B cell (primary cell): Measurements from ENCODE around the gene SIDT2. TPM values are rescaled to one million over a fixed set of nuclear protein-coding genes. Genes with fewer than 3 reads are reported as not detected.

ENCODE experiments used
- ATAC-seq: fragments of 200-7000 bp; cut with Tn5 transposase; one replicate; pipeline ENCODE4 v1.10.0; 2021; ENCODE audit warnings: low read depth, mild to moderate bottlenecking, moderate number of reproducible peaks, moderate library complexity
- CTCF ChIA-PET: fragments of 350-600 bp; sonication (Branson Sonifier 250); formaldehyde crosslinking; loops from one replicate; lab custom pipeline; 2021; ENCODE audit warnings: antibody characterized with exemption, inconsistent platforms; lab: Charles Lee
- POLR2A ChIA-PET: fragments of 350-600 bp; sonication (Branson Sonifier 250); formaldehyde crosslinking; loops from one replicate; lab custom pipeline; 2021; ENCODE audit warnings: antibody characterized with exemption; lab: Charles Lee
- DNase-seq: peaks from one replicate; pipeline ENCODE4 v3.0.0; 2013
- H2AFZ ChIP-seq: 2 replicates; pipeline ENCODE4 v1.6.1; 2012; ENCODE audit warnings: mild to moderate bottlenecking, low read depth, low read length; ENCODE audit not compliant: insufficient read depth, poor library complexity, severe bottlenecking
- H3K27ac ChIP-seq, 2 donors: 1 replicate in 1 of 2; 2 replicates in 1 of 2; pipeline ENCODE4 v1.5.1; 2012 to 2013; ENCODE audit warnings: low read length in 2 of 2, mild to moderate bottlenecking in 2 of 2, moderate library complexity in 1 of 2
- H3K27me3 ChIP-seq, 4 experiments: fragments of 200-600 bp in 1 of 4; sonication (generic) in 1 of 4; replicated peaks in 1 of 4; 1 replicate in 2 of 4; 2 replicates in 2 of 4; pipeline versions ENCODE4 v1.6.1 to v1.7.0; 2013 to 2016; ENCODE audit warnings: low read length in 3 of 4, mild to moderate bottlenecking in 2 of 4, mixed read lengths in 1 of 4, moderate library complexity in 1 of 4; ENCODE audit not compliant: insufficient read depth in 4 of 4, control insufficient read depth in 3 of 4; ENCODE audit errors: control extremely low read depth in 1 of 4
- H3K36me3 ChIP-seq, 2 experiments: replicated peaks in 1 of 2; 1 replicate in 1 of 2; 2 replicates in 1 of 2; pipeline versions ENCODE4 v1.6.1 to v1.7.1; 2013; ENCODE audit warnings: low read length in 1 of 2; ENCODE audit not compliant: insufficient read depth in 2 of 2, control insufficient read depth in 1 of 2; ENCODE audit errors: control extremely low read depth in 1 of 2, extremely low read depth in 1 of 2
- H3K4me1 ChIP-seq, 2 donors: fragments of 200-600 bp in 1 of 2; sonication (generic) in 1 of 2; 1 replicate in 1 of 2; 2 replicates in 1 of 2; pipeline versions ENCODE4 v1.5.1 to v1.6.1; 2013 to 2017; ENCODE audit warnings: low read length in 2 of 2; ENCODE audit not compliant: control insufficient read depth in 2 of 2, insufficient read depth in 2 of 2
- H3K4me2 ChIP-seq: replicated peaks from 2 replicates; pipeline ENCODE3; 2012; ENCODE audit warnings: mild to moderate bottlenecking, low read depth, low read length; ENCODE audit not compliant: poor library complexity, severe bottlenecking
- H3K4me3 ChIP-seq, 5 experiments: fragments of 200-600 bp in 1 of 5; sonication (generic) in 1 of 5; 1 replicate in 3 of 5; 2 replicates in 2 of 5; pipeline versions ENCODE4 v1.5.1 to v1.7.0; 2011 to 2016; ENCODE audit warnings: low read length in 4 of 5, mild to moderate bottlenecking in 4 of 5, low read depth in 2 of 5, control low read depth in 1 of 5, moderate library complexity in 1 of 5; ENCODE audit not compliant: insufficient read depth in 1 of 5; ENCODE audit errors: control extremely low read depth in 1 of 5, extremely low read depth in 1 of 5
- H3K79me2 ChIP-seq: fragments of 200-600 bp; sonication (generic); one replicate; pipeline ENCODE4 v1.6.0; 2016; ENCODE audit warnings: low read length; ENCODE audit not compliant: control insufficient read depth, insufficient read depth
- H3K9ac ChIP-seq: fragments of 200-600 bp; sonication (generic); 2 replicates; pipeline ENCODE4 v1.6.1; 2017; ENCODE audit warnings: mild to moderate bottlenecking, low read length, moderate library complexity
- H3K9me3 ChIP-seq, 3 donors: one replicate each; pipeline versions ENCODE4 v1.6.1 to v1.7.1; 2013; ENCODE audit warnings: low read length in 2 of 3; ENCODE audit not compliant: control insufficient read depth in 2 of 3, insufficient read depth in 1 of 3; ENCODE audit errors: control extremely low read depth in 1 of 3
- H4K20me1 ChIP-seq: 2 replicates; pipeline ENCODE4 v1.6.0; 2012; ENCODE audit warnings: mild to moderate bottlenecking, low read length; ENCODE audit not compliant: insufficient read depth, control insufficient read depth, poor library complexity, severe bottlenecking
- H3K27ac Mint-ChIP-seq: one replicate; pipeline ENCODE4 v1.8.0; 2021; ENCODE audit warnings: mixed read lengths
- H3K27me3 Mint-ChIP-seq: one replicate; pipeline ENCODE4 v1.8.0; 2021; ENCODE audit warnings: mixed read lengths
- H3K4me1 Mint-ChIP-seq: one replicate; pipeline ENCODE4 v1.8.0; 2021; ENCODE audit warnings: mixed read lengths
- H3K4me3 Mint-ChIP-seq: one replicate; pipeline ENCODE4 v1.8.0; 2021; ENCODE audit warnings: mixed read lengths
- H3K9me3 Mint-ChIP-seq: one replicate; pipeline ENCODE4 v1.8.0; 2022; ENCODE audit warnings: mixed read lengths; ENCODE audit not compliant: insufficient read depth
- EZH2 ChIP-seq: IDR thresholded peaks from 2 replicates; pipeline ENCODE4 v1.6.1; 2012; ENCODE audit warnings: borderline replicate concordance, low read depth, mild to moderate bottlenecking, moderate library complexity, low read length; ENCODE audit not compliant: insufficient read depth, poor library complexity, severe bottlenecking
- WGBS: methylation state at CpG from one replicate; pipeline ENCODE4 v1.1.5; 2013; ENCODE audit warnings: missing lambda C conversion rate; ENCODE audit not compliant: insufficient coverage; 5-methylcytosine and 5-hydroxymethylcytosine counted together
- intact Hi-C: fragments of 100-400 bp; cut with micrococcal nuclease; formaldehyde crosslinking; loops from one replicate; pipeline ENCODE4 v1.10.0; 2022
- polyA plus RNA-seq: library from polyadenylated mRNA; depleted of rRNA; stranded (reverse); fragments of >200 nt; gene quantifications from 2 replicates; pipeline ENCODE4 v1.2.3, GENCODE V29; 2012
- total RNA-seq, 2 donors: library from RNA; stranded (reverse); fragments of 120-200 nt in 1 of 2; gene quantifications; 1 replicate in 1 of 2; 2 replicates in 1 of 2; pipeline versions ENCODE4 v1.2.3 to v1.2.4, GENCODE V29; 2013 to 2022
- TF ChIP-seq, protein P1 (sequence below): fragments of 200-600 bp; IDR thresholded peaks from one replicate; pipeline ENCODE4 v1.8.0; 2022; ENCODE audit warnings: antibody characterized with exemption, mild to moderate bottlenecking

Gene SIDT2
- total and polyA plus RNA-seq, 2 donors (not counting 1 experiment from before 2014, with no cell fraction given): 78.9 to 241 TPM

DNA sequence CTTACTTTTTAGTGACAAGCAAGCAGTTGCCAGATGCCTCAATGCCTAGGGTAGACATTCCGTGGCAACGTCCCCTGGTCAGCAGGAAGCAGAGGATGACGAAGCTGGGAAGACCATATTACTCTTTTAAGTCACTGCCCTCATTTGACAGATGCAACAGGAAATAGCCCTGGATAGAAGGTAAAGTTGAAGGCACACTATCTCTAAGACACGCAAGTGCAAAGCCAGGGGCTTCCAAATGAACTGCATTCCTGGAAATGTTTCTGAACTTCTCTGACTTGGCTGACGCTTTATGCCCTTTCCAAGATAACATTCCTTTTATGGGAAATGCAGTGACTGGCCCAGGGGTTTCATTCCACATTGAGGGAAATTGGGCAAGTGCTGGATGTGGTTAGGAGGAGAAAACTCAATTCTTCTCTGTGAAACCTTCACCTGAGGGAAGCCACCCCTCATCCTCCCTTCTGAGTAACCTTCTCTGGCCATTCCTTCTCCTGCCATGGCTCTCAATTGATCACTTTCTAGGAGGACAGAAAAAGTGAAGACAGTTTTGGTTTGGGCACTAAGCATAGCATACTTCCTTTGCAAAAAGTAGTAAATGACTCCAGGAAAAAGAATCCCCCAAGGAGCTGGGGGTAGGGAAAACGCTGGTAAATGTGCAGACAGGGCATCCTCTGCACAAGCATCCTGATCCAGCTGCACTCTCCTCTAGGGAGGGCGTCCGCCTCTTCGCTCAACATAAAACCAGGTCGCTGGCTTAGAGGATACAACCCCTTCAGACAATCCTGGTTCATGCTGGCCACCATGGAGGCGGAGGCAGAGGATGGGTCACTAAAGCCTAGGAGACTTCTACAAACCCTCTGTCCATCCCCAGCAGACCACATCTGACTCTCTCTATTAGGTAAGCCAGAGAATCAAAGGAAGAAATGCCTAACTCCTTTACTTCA is 38.9 kb downstream of the SIDT2 start:
- Mint-ChIP-seq H3K9me3 (no peaks in the 10 kb centered on the region), H3K4me3 (no peak overlapping the region), H3K4me1 (peaks cover 4% of the 10 kb centered on the region), H3K27ac (peak overlapping the region; percentile 41), H3K27me3 (no peaks in the 10 kb centered on the region)
- ATAC-seq: no peak
- H3K79me2 ChIP-seq: peaks cover 39% of the 10 kb centered on the region
- H3K9ac ChIP-seq: no peak overlapping the region
- no peak overlapping the region for H3K4me3 ChIP-seq
- TF ChIP-seq, protein P1, sequence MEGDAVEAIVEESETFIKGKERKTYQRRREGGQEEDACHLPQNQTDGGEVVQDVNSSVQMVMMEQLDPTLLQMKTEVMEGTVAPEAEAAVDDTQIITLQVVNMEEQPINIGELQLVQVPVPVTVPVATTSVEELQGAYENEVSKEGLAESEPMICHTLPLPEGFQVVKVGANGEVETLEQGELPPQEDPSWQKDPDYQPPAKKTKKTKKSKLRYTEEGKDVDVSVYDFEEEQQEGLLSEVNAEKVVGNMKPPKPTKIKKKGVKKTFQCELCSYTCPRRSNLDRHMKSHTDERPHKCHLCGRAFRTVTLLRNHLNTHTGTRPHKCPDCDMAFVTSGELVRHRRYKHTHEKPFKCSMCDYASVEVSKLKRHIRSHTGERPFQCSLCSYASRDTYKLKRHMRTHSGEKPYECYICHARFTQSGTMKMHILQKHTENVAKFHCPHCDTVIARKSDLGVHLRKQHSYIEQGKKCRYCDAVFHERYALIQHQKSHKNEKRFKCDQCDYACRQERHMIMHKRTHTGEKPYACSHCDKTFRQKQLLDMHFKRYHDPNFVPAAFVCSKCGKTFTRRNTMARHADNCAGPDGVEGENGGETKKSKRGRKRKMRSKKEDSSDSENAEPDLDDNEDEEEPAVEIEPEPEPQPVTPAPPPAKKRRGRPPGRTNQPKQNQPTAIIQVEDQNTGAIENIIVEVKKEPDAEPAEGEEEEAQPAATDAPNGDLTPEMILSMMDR: no peak
- TF ChIP-seq EZH2: no peak
- H3K27ac ChIP-seq: no peak overlapping the region
- POLR2A ChIA-PET: no interaction called here
- no peaks in the 10 kb centered on the region for H3K9me3 ChIP-seq
- CTCF ChIA-PET: interaction anchor here (0.7 to 19.9 kb wide), 3 partner anchors 9 to 38 kb away, joined by 3 to 309 read pairs (median 3); partner anchors contain the start of gene SIDT2
- no peak overlapping the region for H3K4me2 ChIP-seq
- WGBS: 94% methylated on average over 8 of the region's 11 CpGs
- peaks cover 14% of the 10 kb centered on the region for H4K20me1 ChIP-seq
- H2AFZ ChIP-seq: no peak overlapping the region
- intact Hi-C loops: no loop called here
- no peak for DNase-seq
- no peaks in the 10 kb centered on the region for H3K4me1 ChIP-seq
- H3K27me3 ChIP-seq: no peaks in the 10 kb centered on the region
- H3K36me3 ChIP-seq: peaks cover 5 to 86% of the 10 kb centered on the region in 2 experiments
